ENCODE data around the gene SLC44A5. TPM values are rescaled to one million over a fixed set of nuclear protein-coding genes. Genes with fewer than 3 reads are reported as not detected.

SLC44A5 gene
- total and polyA plus RNA-seq, 9 donors, result 0.62 to 2.5 (median 1.1) TPM

DNA sequence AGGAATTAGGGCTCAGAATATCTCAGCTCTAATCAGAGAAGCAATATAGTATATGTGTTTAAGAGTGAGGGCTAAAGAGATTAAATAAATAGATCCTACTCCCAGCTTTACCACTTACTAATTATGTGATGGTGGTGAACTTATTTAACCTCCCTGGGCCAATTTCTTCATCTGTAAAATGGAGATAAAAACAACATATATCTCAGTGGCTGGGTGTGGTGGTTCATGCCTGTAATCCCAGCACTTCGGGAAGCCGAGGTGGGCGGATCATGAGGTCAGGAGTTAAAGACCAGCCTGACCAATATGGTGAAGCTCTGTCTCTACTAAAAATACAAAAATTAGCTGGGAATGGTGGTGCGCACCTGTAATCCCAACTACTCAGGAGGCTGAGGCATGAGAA lies 135.2 kb downstream of the SLC44A5 start:
- Histone ChIP-seq H3K4me1 (ENCODE audit: insufficient read depth) (no peaks in the 10 kb centered on the region), H3K27ac (no peak overlapping the region), H3K9me3 (no peaks in the 10 kb centered on the region), H3K27me3 (no peaks in the 10 kb centered on the region), H3K4me3 (no peak overlapping the region), H3K36me3 (no peaks in the 10 kb centered on the region)
- intact Hi-C loops (cut with DNase I), result no loop called here
- TF ChIP-seq POLR2A (IDR thresholded peaks at IDR 0.05), result no peak
- TF ChIP-seq EP300 (IDR thresholded peaks at IDR 0.05), result no peak
- no peak for TF ChIP-seq CTCF (IDR thresholded peaks at IDR 0.05)
- 96 to 97% (median 96%) methylated on average over 4 of the region's 4 CpGs for WGBS, 3 donors
- DNase-seq, result no peak

GRCh38 chr1:75472971-75473603 lies 137.8 kb downstream of the SLC44A5 start:
- TF ChIP-seq EP300 (IDR thresholded peaks at IDR 0.05), result no peak
- TF ChIP-seq POLR2A (IDR thresholded peaks at IDR 0.05), result no peak
- no peak for TF ChIP-seq CTCF (IDR thresholded peaks at IDR 0.05)
- Histone ChIP-seq H3K27me3 (no peaks in the 10 kb centered on the region), H3K9me3 (no peaks in the 10 kb centered on the region), H3K4me3 (no peak overlapping the region), H3K27ac (no peak overlapping the region), H3K4me1 (ENCODE audit: insufficient read depth) (no peaks in the 10 kb centered on the region), H3K36me3 (no peaks in the 10 kb centered on the region)
- DNase-seq, result no peak
- intact Hi-C loops (cut with DNase I), result no loop called here
- WGBS, 3 donors, result 50 to 65% (median 59%) methylated on average over 4 of the region's 4 CpGs

DNA sequence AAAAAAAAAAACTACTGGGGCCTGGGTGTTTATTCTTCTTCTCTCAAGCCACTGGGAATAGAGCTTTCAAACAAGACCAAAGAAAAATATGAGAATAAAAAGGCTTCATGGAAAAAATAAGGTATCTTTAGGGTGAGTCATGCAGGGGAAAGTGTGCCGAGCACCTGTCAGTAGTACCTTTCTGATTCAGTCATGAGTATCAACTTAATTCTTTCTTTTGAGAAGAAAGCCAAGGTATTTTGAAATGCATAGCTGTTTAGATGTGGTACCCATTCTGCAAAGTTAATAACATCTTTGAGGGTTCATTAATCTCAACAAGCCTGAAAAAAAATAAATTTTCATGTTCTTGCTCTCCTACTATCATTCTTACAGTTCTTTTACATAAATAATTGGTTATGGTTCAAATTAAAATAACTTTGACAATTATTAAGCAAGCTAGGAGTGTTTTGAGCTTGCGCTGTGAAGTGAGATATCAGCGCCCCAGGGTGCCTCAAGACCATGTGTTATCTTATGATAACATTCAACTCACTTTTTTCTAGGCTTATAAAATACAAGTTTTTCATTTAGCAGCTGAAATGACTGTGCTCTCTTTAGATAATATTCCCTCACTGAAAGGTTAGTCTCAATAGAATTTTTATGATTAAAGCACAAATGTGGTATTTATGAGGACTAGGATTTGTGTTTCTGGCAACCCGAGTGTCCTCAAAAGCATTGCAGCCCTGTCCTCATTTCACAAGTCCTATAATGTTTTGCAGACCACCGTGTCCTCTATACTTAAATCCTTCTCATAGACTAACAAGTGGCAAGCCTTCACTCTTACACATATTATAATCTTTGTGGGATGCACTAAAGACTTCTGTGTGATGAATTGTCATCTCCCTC lies 138.6 kb downstream of the SLC44A5 start:
- intact Hi-C loops (cut with DNase I), result no loop called here
- Histone ChIP-seq H3K4me1 (ENCODE audit: insufficient read depth) (no peaks in the 10 kb centered on the region), H3K4me3 (no peak overlapping the region), H3K27ac (no peak overlapping the region), H3K36me3 (no peaks in the 10 kb centered on the region), H3K27me3 (no peaks in the 10 kb centered on the region), H3K9me3 (no peaks in the 10 kb centered on the region)
- no peak for DNase-seq
- TF ChIP-seq POLR2A (IDR thresholded peaks at IDR 0.05) (no peak), CTCF (IDR thresholded peaks at IDR 0.05) (no peak), EP300 (IDR thresholded peaks at IDR 0.05) (no peak)
- 40 to 46% (median 43%) methylated on average over 5 of the region's 5 CpGs for WGBS, 3 donors

DNA sequence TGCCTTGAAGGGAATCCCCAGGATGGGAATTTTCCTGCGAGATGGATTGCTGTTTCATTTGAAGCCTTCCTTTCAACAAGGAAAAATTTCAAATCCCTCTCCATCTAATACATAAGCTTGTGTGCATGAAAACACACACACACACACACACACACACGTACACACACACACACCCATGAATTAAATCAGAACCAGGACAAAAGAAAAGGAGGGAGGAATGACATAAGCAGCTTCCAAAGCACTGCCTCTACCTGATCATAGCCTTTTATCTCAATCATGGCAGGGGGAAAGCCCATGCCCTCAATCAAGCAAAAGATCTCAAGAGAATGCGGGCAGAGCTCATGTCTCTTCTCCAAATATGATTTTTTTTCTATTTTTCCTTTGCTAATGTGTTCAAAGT lies 139.7 kb downstream of the SLC44A5 start:
- Histone ChIP-seq H3K27ac (no peak overlapping the region), H3K4me3 (no peak overlapping the region), H3K27me3 (no peaks in the 10 kb centered on the region), H3K4me1 (ENCODE audit: insufficient read depth) (no peaks in the 10 kb centered on the region), H3K9me3 (no peaks in the 10 kb centered on the region), H3K36me3 (no peaks in the 10 kb centered on the region)
- no peak for DNase-seq
- 68 to 78% (median 70%) methylated on average over 3 of the region's 3 CpGs for WGBS, 3 donors
- no peak for TF ChIP-seq CTCF (IDR thresholded peaks at IDR 0.05)
- no peak for TF ChIP-seq EP300 (IDR thresholded peaks at IDR 0.05)
- TF ChIP-seq POLR2A (IDR thresholded peaks at IDR 0.05), result no peak
- intact Hi-C loops (cut with DNase I), result no loop called here
